Activated T-helper 2 cell treated with anti-CD3 and anti-CD28 coated beads, Interferon-gamma antibody, Interleukin-2, Interleukin-4, amounts not matched to agents 10 μg/mL and 5 μg/mL and 100 μg/mL, durations not matched to agents 14 hours and 24 hours and 36 hours (primary cell): ENCODE results near the gene SLC35G6. TPM values are rescaled to one million over a fixed set of nuclear protein-coding genes. Genes with fewer than 3 reads are reported as not detected.
"Not testable (repeated sequence)": the region's sequence is repeated elsewhere in the genome, so short reads cannot be mapped to it uniquely, and the experiment has no call there.

ENCODE experiments used
- DNase-seq: peaks from one replicate; pipeline ENCODE4 v3.0.0; 2021; ENCODE audit warnings: low spot score
- H3K27ac Mint-ChIP-seq: one replicate; pipeline ENCODE4 v1.8.0; 2021; ENCODE audit warnings: mixed read lengths
- H3K27me3 Mint-ChIP-seq: one replicate; pipeline ENCODE4 v1.8.0; 2021; ENCODE audit warnings: low read depth, mixed read lengths
- H3K36me3 Mint-ChIP-seq: one replicate; pipeline ENCODE4 v1.8.0; 2021; ENCODE audit warnings: low read depth, mixed read lengths
- H3K4me1 Mint-ChIP-seq: one replicate; pipeline ENCODE4 v1.8.0; 2021; ENCODE audit warnings: low read depth, mixed read lengths
- H3K4me3 Mint-ChIP-seq: one replicate; pipeline ENCODE4 v1.8.0; 2021; ENCODE audit warnings: low read depth, mild to moderate bottlenecking, moderate library complexity, mixed read lengths
- H3K9me3 Mint-ChIP-seq: one replicate; pipeline ENCODE4 v1.8.0; 2021; ENCODE audit warnings: mixed read lengths
- intact Hi-C: fragments of 100-400 bp; cut with micrococcal nuclease; formaldehyde crosslinking; loops from one replicate; pipeline ENCODE4 v1.15.1; 2023
- total RNA-seq: library from RNA; stranded (reverse); gene quantifications from 2 replicates; pipeline ENCODE4 v1.2.3, GENCODE V29; 2022

SLC35G6 gene
- total RNA-seq, result not detected in 2 replicates

DNA sequence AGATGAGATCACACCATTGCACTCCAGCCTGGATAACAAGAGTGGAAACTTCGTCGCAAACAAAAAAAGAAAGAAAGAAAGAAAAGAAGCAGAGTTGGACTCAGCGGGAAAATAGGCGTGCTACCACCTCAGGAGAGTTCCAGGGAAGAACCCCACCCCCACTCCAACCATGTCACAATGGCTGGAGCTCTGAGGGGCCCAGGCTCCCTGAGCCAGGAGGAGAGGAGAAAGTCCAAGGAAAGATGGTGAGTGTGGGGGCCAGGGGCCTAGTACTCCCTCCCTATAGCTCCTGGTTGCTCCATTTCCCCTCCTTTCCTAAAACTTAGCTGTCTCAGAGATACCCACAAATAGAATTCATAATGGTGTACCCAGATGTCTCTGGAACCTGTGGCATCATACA is at the start of gene SLC35G6:
Gene SLC35G6, plus strand, starts transcription at position 172 of the 400 bp plus-strand sequence. Its CDS starts 71 bp downstream, at position 243.
- not testable (repeated sequence) for H3K27me3 Mint-ChIP-seq, DNase-seq, H3K9me3 Mint-ChIP-seq
- H3K27ac Mint-ChIP-seq, result peak within 1 kb of the TSS; percentile 48
- H3K4me1 Mint-ChIP-seq, result peaks cover 53% of the 10 kb centered on the region
- intact Hi-C loops, result loop anchor here (10.0 kb wide), 2 partner anchors 204 to 354 kb away; partner anchors contain the start of genes KDM6B, TP53 and WRAP53
- H3K36me3 Mint-ChIP-seq, result peaks cover 18% of the 10 kb centered on the region
- H3K4me3 Mint-ChIP-seq, result peak within 1 kb of the TSS; percentile 85

GRCh38 chr17:7432296-7432695 is 49.0 kb upstream of the SLC35G6 start:
- peaks cover 12% of the 10 kb centered on the region for H3K4me1 Mint-ChIP-seq

GRCh38 chr17:7435676-7436555 is 45.3 kb upstream of the SLC35G6 start:
- peaks cover 13% of the 10 kb centered on the region for H3K27me3 Mint-ChIP-seq
- intact Hi-C loops, result loop anchor here (1.0 to 5.0 kb wide), 7 partner anchors 19 to 621 kb away; partner anchors contain the start of genes EIF5A, POLR2A, SENP3 and TMEM256
- peaks cover 19% of the 10 kb centered on the region for H3K36me3 Mint-ChIP-seq
- DNase-seq, result peak; percentile 73
- peak overlapping the region; percentile 85 for H3K4me3 Mint-ChIP-seq
- H3K27ac Mint-ChIP-seq, result peak overlapping the region; percentile 95
- no peaks in the 10 kb centered on the region for H3K9me3 Mint-ChIP-seq
- H3K4me1 Mint-ChIP-seq, result peaks cover 30% of the 10 kb centered on the region

More at GRCh38 chr17:7432296-7432695, 49.0 kb upstream of the SLC35G6 start:
- no peak for DNase-seq
- Mint-ChIP-seq H3K27ac (no peak overlapping the region), H3K9me3 (no peaks in the 10 kb centered on the region), H3K4me3 (no peak overlapping the region), H3K27me3 (no peaks in the 10 kb centered on the region), H3K36me3 (peaks cover 6% of the 10 kb centered on the region)
- intact Hi-C loops, result no loop called here

DNA sequence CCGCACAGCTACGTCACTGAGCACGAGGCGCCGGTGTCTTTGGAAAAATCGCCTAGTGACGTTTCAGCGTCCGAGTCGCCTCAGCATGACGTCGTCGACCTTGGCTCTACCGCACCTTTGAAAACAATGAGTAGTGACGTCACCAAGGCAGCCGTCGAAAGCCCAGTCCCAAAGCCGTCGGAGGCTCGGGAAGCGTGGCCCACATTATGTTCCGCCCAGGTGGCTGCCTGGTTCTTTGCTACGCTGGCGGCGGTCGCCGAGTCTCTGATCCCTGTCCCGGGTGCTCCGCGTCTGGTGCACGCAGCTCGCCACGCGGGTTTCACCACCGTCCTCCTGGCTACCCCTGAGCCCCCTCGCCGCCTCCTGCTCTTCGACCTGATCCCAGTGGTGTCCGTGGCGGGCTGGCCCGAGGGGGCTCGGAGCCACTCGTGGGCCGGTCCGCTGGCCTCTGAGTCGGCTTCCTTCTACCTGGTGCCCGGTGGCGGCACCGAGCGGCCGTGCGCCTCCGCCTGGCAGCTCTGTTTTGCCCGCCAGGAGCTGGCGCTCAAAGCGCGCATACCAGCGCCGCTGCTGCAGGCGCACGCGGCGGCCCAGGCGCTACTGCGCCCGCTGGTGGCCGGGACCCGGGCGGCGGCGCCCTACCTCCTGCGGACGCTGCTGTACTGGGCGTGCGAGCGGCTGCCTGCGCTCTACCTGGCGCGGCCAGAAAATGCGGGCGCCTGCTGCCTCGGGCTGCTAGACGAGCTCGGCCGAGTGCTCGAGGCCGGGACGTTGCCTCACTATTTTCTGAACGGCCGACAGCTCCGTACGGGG is 44.5 kb upstream of the SLC35G6 start:
- intact Hi-C loops, result loop anchor here (1.0 to 5.0 kb wide), 4 partner anchors 80 to 621 kb away; partner anchors contain the start of genes EIF5A and SENP3
- H3K4me1 Mint-ChIP-seq, result peaks cover 30% of the 10 kb centered on the region
- H3K27me3 Mint-ChIP-seq, result peaks cover 20% of the 10 kb centered on the region
- DNase-seq, result peak; percentile 80
- no peaks in the 10 kb centered on the region for H3K9me3 Mint-ChIP-seq
- H3K4me3 Mint-ChIP-seq, result peak overlapping the region; percentile 85
- H3K36me3 Mint-ChIP-seq, result peaks cover 22% of the 10 kb centered on the region
- H3K27ac Mint-ChIP-seq, result peak overlapping the region; percentile 95

DNA sequence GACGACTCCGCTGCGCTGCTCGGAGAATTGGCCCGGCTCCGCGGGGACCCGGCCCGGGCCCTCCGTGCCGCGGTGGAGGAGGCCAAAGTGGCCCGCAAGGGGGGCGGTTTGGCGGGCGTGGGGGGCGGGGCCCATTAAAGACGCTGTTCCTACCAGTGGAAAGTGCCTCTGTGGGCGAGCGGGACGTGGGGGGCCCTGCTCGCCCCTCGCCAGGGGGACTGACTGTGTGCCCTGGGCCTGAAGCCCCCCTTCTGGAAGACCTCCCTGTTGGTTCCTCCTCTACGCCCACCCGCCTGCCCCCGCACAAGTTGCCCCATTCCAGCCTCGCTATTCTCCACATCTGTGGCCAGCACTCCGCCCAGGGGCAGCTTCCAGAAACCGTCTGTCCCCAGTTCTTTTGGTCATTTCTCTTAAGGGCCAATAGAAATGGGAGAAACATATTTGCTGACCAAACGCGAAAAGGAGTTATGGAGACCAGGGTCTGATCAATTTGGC is 43.8 kb upstream of the SLC35G6 start:
- Mint-ChIP-seq H3K9me3 (no peaks in the 10 kb centered on the region), H3K27me3 (peaks cover 24% of the 10 kb centered on the region), H3K4me3 (peak overlapping the region; percentile 85), H3K36me3 (peaks cover 26% of the 10 kb centered on the region), H3K4me1 (peaks cover 30% of the 10 kb centered on the region), H3K27ac (no peak overlapping the region)
- DNase-seq, result peak; percentile 21
- intact Hi-C loops, result loop anchor here (1.0 to 5.0 kb wide), 4 partner anchors 81 to 620 kb away; partner anchors contain the start of genes EIF5A and SENP3

- peak overlapping the region; percentile 58 for H3K27ac Mint-ChIP-seq
- DNase-seq, result peak; percentile 46
- H3K36me3 Mint-ChIP-seq, result peaks cover 31% of the 10 kb centered on the region
- H3K4me3 Mint-ChIP-seq, result peak overlapping the region; percentile 78
- intact Hi-C loops, result loop anchor here (1.0 to 5.0 kb wide), 4 partner anchors 82 to 619 kb away; partner anchors contain the start of genes EIF5A and SENP3
- peaks cover 30% of the 10 kb centered on the region for H3K4me1 Mint-ChIP-seq
- H3K9me3 Mint-ChIP-seq, result no peaks in the 10 kb centered on the region
- peaks cover 28% of the 10 kb centered on the region for H3K27me3 Mint-ChIP-seq
These were observed 43.2 kb upstream of the SLC35G6 start for GRCh38 chr17:7437950-7438614.

GRCh38 chr17:7438656-7439460 is 42.4 kb upstream of the SLC35G6 start:
- Mint-ChIP-seq H3K36me3 (peaks cover 31% of the 10 kb centered on the region), H3K27me3 (peaks cover 33% of the 10 kb centered on the region), H3K27ac (no peak overlapping the region), H3K4me3 (peak overlapping the region; percentile 78), H3K9me3 (no peaks in the 10 kb centered on the region), H3K4me1 (peaks cover 30% of the 10 kb centered on the region)
- intact Hi-C loops, result loop anchor here (5.0 kb wide), 3 partner anchors 123 to 618 kb away; partner anchors contain the start of genes EIF5A and SENP3
- no peak for DNase-seq

DNA sequence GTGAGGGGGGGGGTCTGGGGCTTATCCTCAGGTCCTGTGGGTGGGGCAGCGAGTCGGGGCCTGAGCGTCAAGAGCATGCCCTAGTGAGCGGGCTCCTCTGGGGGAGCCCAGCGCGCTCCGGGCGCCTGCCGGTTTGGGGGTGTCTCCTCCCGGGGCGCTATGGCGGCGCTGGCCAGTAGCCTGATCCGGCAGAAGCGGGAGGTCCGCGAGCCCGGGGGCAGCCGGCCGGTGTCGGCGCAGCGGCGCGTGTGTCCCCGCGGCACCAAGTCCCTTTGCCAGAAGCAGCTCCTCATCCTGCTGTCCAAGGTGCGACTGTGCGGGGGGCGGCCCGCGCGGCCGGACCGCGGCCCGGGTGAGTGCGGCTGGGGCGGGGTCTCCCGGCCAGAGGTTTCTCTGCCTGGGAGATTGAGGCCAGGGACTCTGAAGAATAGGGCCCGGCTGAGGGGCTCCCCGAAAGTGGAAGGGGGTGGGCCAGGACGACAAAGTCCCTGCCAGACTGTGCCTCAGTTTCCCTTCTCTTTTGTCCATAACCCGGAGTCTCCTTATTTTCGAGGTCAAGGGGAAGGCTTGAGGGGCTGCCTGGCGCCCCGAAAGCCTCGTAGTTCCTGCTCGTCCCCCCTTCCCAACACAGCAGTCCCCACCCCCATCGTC is 41.7 kb upstream of the SLC35G6 start, which contains the start of gene FGF11:
Gene FGF11, plus strand, starts transcription at position 51 of the 651 bp plus-strand sequence. Its CDS starts 109 bp downstream, at position 160.
- Mint-ChIP-seq H3K36me3 (peaks cover 31% of the 10 kb centered on the region), H3K4me1 (peaks cover 30% of the 10 kb centered on the region), H3K27me3 (peaks cover 38% of the 10 kb centered on the region), H3K27ac (peak within 1 kb of the TSS; percentile 13), H3K4me3 (peak within 1 kb of the TSS; percentile 81), H3K9me3 (no peaks in the 10 kb centered on the region)
- no peak for DNase-seq
- intact Hi-C loops, result loop anchor here (5.0 kb wide), 3 partner anchors 123 to 618 kb away; partner anchors contain the start of genes EIF5A and SENP3

- intact Hi-C loops, result no loop called here
- peak overlapping the region; percentile 13 for H3K27ac Mint-ChIP-seq
- no peaks in the 10 kb centered on the region for H3K9me3 Mint-ChIP-seq
- H3K4me1 Mint-ChIP-seq, result peaks cover 33% of the 10 kb centered on the region
- H3K4me3 Mint-ChIP-seq, result peak overlapping the region; percentile 81
- peaks cover 31% of the 10 kb centered on the region for H3K36me3 Mint-ChIP-seq
- peak; percentile 25 for DNase-seq
- H3K27me3 Mint-ChIP-seq, result peaks cover 42% of the 10 kb centered on the region
These were observed 41.0 kb upstream of the SLC35G6 start for GRCh38 chr17:7440113-7440833.

DNA sequence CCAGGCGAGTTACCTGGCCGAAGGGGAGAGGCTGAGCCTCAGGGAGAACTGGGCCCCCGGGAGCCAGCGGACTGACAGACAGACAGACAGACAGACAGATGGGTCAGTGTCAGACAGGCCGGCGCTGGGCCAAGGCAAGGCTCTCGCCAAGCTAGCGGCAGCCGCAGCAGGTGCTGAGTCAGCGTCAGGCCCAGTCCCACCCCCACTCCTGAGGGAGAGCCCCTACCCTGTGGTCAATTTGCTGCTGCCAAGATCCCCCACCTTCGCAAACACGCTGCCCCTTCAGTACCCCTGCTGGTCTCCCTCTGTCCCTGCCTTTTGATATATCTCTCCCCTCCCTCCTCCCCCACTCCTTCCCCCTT is 40.4 kb upstream of the SLC35G6 start:
- Mint-ChIP-seq H3K36me3 (peaks cover 31% of the 10 kb centered on the region), H3K4me3 (peak overlapping the region; percentile 81), H3K27me3 (peaks cover 47% of the 10 kb centered on the region), H3K27ac (no peak overlapping the region), H3K4me1 (peaks cover 36% of the 10 kb centered on the region), H3K9me3 (no peaks in the 10 kb centered on the region)
- intact Hi-C loops, result no loop called here
- DNase-seq, result no peak
